ENCODE results near the gene NKAIN2. TPM values are rescaled to one million over a fixed set of nuclear protein-coding genes. Genes with fewer than 3 reads are reported as not detected.

The NKAIN2 gene
- total RNA-seq, 1 experiment from 2014 or later, result 2.2 TPM

GRCh38 chr6:124613031-124613430 is 809.4 kb downstream of the NKAIN2 start:
- Histone ChIP-seq H3K27ac (ENCODE audit: low read depth, low read length, poor library complexity, severe bottlenecking) (no peak overlapping the region), H3K27me3 (replicated peaks; ENCODE audit: insufficient read depth, low read depth, low read length, poor library complexity) (no peaks in the 10 kb centered on the region), H3K4me3 (ENCODE audit: low read depth, low read length, poor library complexity, severe bottlenecking) (no peak overlapping the region), H3K36me3 (ENCODE audit: insufficient read depth, low read length, poor library complexity, severe bottlenecking) (no peaks in the 10 kb centered on the region), H3K4me1 (ENCODE audit: insufficient read depth, low read length, poor library complexity, severe bottlenecking) (no peaks in the 10 kb centered on the region), H3K9me3 (ENCODE audit: low read depth, low read length, poor library complexity, severe bottlenecking) (no peaks in the 10 kb centered on the region)
- CTCF ChIA-PET, result no interaction called here
- BruUV-seq (replicated peaks), result no TSS peak
- intact Hi-C loops (cut with micrococcal nuclease; ENCODE audit: unreplicated experiment), result no loop called here
- TF ChIP-seq CTCF (conservative IDR thresholded peaks at IDR 0.05; ENCODE audit: low read depth, low read length), result no peak
- TF ChIP-seq EZH2 (IDR thresholded peaks at IDR 0.05; ENCODE audit: borderline replicate concordance, low read depth, low read length, poor library complexity, severe bottlenecking), result no peak
- DNase-seq (ENCODE audit: low spot score), result no peak
- POLR2A ChIA-PET (ENCODE audit: low non-redundant PET), result no interaction called here

- DNase-seq (ENCODE audit: low spot score), result no peak
- Histone ChIP-seq H3K9me3 (ENCODE audit: low read depth, low read length, poor library complexity, severe bottlenecking) (no peaks in the 10 kb centered on the region), H3K4me3 (ENCODE audit: low read depth, low read length, poor library complexity, severe bottlenecking) (no peak overlapping the region), H3K27ac (ENCODE audit: low read depth, low read length, poor library complexity, severe bottlenecking) (no peak overlapping the region), H3K4me1 (ENCODE audit: insufficient read depth, low read length, poor library complexity, severe bottlenecking) (no peaks in the 10 kb centered on the region), H3K27me3 (replicated peaks; ENCODE audit: insufficient read depth, low read depth, low read length, poor library complexity) (no peaks in the 10 kb centered on the region), H3K36me3 (ENCODE audit: insufficient read depth, low read length, poor library complexity, severe bottlenecking) (no peaks in the 10 kb centered on the region)
- ChIA-PET CTCF (no interaction called here), POLR2A (ENCODE audit: low non-redundant PET) (no interaction called here)
- intact Hi-C loops (cut with micrococcal nuclease; ENCODE audit: unreplicated experiment), result no loop called here
- no peak for TF ChIP-seq EZH2 (IDR thresholded peaks at IDR 0.05; ENCODE audit: borderline replicate concordance, low read depth, low read length, poor library complexity, severe bottlenecking)
- no peak for TF ChIP-seq CTCF (conservative IDR thresholded peaks at IDR 0.05; ENCODE audit: low read depth, low read length)
- no TSS peak for BruUV-seq (replicated peaks)
Measured at GRCh38 chr6:124622351-124622750, 818.7 kb downstream of the NKAIN2 start.

GRCh38 chr6:124633655-124634054 is 830.0 kb downstream of the NKAIN2 start:
- ChIA-PET POLR2A (ENCODE audit: low non-redundant PET) (no interaction called here), CTCF (no interaction called here)
- no peaks in the 10 kb centered on the region for H3K36me3 ChIP-seq (ENCODE audit: insufficient read depth, low read length, poor library complexity, severe bottlenecking)
- H3K4me3 ChIP-seq (ENCODE audit: low read depth, low read length, poor library complexity, severe bottlenecking), result no peak overlapping the region
- no peaks in the 10 kb centered on the region for H3K9me3 ChIP-seq (ENCODE audit: low read depth, low read length, poor library complexity, severe bottlenecking)
- no peaks in the 10 kb centered on the region for H3K4me1 ChIP-seq (ENCODE audit: insufficient read depth, low read length, poor library complexity, severe bottlenecking)
- H3K27ac ChIP-seq (ENCODE audit: low read depth, low read length, poor library complexity, severe bottlenecking), result no peak overlapping the region
- DNase-seq (ENCODE audit: low spot score), result no peak
- H3K27me3 ChIP-seq (replicated peaks; ENCODE audit: insufficient read depth, low read depth, low read length, poor library complexity), result no peaks in the 10 kb centered on the region
- no TSS peak for BruUV-seq (replicated peaks)
- intact Hi-C loops (cut with micrococcal nuclease; ENCODE audit: unreplicated experiment), result no loop called here
- TF ChIP-seq CTCF (conservative IDR thresholded peaks at IDR 0.05; ENCODE audit: low read depth, low read length), result no peak
- no peak for TF ChIP-seq EZH2 (IDR thresholded peaks at IDR 0.05; ENCODE audit: borderline replicate concordance, low read depth, low read length, poor library complexity, severe bottlenecking)
